Osteoblast (primary cell): ENCODE data around the gene TAF7L. TPM values are rescaled to one million over a fixed set of nuclear protein-coding genes. Genes with fewer than 3 reads are reported as not detected.

Experiments used
- small RNA-seq: library from RNA; depleted of rRNA; stranded (forward); fragments of <200 nt; gene quantifications from one replicate; pipeline ENCODE3, GENCODE V24; 2012
- total RNA-seq: library from RNA; depleted of rRNA; stranded (reverse); fragments of >200 nt; gene quantifications from 2 replicates; pipeline ENCODE4 v1.2.3, GENCODE V29; 2012

The TAF7L gene
- total RNA-seq, 1 donor, result 0.36 TPM

Small RNAs within 50 kb of the gene (small RNA-seq; reads per million reads assigned to genes)
- not detected for gene RNU6-934P

Other genes with a start within 250 kb of the TAF7L start
- 13.8 and 15.9 TPM in 2 replicates for gene TRMT2B, start 239.2 kb downstream of the TAF7L start, total RNA-seq
- gene TMEM35A, start 212.5 kb downstream of the TAF7L start, total RNA-seq, result 1.1 and 1.5 TPM in 2 replicates
- 4.3 and 4.4 TPM in 2 replicates for gene CENPI, start 193.1 kb downstream of the TAF7L start, total RNA-seq
- gene DRP2, start 71.5 kb downstream of the TAF7L start, total RNA-seq, result 0.59 and 0.72 TPM in 2 replicates
- gene TIMM8A, start 57.4 kb upstream of the TAF7L start, total RNA-seq, result 2.7 and 2.9 TPM in 2 replicates
- gene BTK, start 94.9 kb upstream of the TAF7L start, total RNA-seq, result not detected in 2 replicates
- 87.2 and 105 TPM in 2 replicates for gene RPL36A, start 99.7 kb upstream of the TAF7L start, total RNA-seq
- gene GLA, start 116.6 kb upstream of the TAF7L start, total RNA-seq, result 22.8 and 26.5 TPM in 2 replicates
- gene HNRNPH2, start 116.9 kb upstream of the TAF7L start, total RNA-seq, result 66.0 and 70.2 TPM in 2 replicates
- 5.0 and 5.1 TPM in 2 replicates for gene ARMCX4, start 194.1 kb upstream of the TAF7L start, total RNA-seq